Testis (tissue), 2 donors: ENCODE results near the gene LCLAT1.

Experiments
- CTCF ChIP-seq, 3 experiments: fragments of 450-650 bp in 2 of 3; fragments of 200-600 bp in 1 of 3; sonication (generic) in 1 of 3; IDR thresholded peaks; one replicate each; pipeline ENCODE4 v1.5.1; 2016 to 2019; ENCODE audit warnings: antibody characterized with exemption in 3 of 3, mild to moderate bottlenecking in 2 of 3, moderate library complexity in 1 of 3
- POLR2A ChIP-seq: fragments of 450-650 bp; IDR thresholded peaks from one replicate; pipeline ENCODE4 v1.6.1; 2017; ENCODE audit warnings: antibody characterized with exemption, mild to moderate bottlenecking, moderate library complexity

GRCh38 chr2:30428827-30429461, 18.1 kb upstream of the LCLAT1 start:
- TF ChIP-seq CTCF (IDR thresholded peaks at IDR 0.05) (no peak), POLR2A (no peak)
